ENCODE measurements around the gene ATPAF2. TPM values are rescaled to one million over a fixed set of nuclear protein-coding genes. Genes with fewer than 3 reads are reported as not detected.

The ATPAF2 gene
- total and polyA plus RNA-seq, 8 donors: 5.4 to 250 (median 19.1) TPM

- TF ChIP-seq POLR2A (IDR thresholded peaks at IDR 0.05) (no peak), POLR2AphosphoS5 (IDR thresholded peaks at IDR 0.05) (no peak), EP300 (IDR thresholded peaks at IDR 0.05) (no peak)
- TF ChIP-seq, protein P1, sequence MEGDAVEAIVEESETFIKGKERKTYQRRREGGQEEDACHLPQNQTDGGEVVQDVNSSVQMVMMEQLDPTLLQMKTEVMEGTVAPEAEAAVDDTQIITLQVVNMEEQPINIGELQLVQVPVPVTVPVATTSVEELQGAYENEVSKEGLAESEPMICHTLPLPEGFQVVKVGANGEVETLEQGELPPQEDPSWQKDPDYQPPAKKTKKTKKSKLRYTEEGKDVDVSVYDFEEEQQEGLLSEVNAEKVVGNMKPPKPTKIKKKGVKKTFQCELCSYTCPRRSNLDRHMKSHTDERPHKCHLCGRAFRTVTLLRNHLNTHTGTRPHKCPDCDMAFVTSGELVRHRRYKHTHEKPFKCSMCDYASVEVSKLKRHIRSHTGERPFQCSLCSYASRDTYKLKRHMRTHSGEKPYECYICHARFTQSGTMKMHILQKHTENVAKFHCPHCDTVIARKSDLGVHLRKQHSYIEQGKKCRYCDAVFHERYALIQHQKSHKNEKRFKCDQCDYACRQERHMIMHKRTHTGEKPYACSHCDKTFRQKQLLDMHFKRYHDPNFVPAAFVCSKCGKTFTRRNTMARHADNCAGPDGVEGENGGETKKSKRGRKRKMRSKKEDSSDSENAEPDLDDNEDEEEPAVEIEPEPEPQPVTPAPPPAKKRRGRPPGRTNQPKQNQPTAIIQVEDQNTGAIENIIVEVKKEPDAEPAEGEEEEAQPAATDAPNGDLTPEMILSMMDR (IDR thresholded peaks at IDR 0.05): no peak
- peaks cover 11 to 21% (median 15%) of the 10 kb centered on the region in 4 donors for H3K4me1 ChIP-seq
- H3K9me3 ChIP-seq: no peaks in the 10 kb centered on the region
- DNase-seq: no peak
- H3K4me3 ChIP-seq: no peak overlapping the region
- H3K27me3 ChIP-seq: no peaks in the 10 kb centered on the region
- H3K27ac ChIP-seq: no peak overlapping the region
- intact Hi-C loops (cut with DNase I; ENCODE audit: low total_unique reads): no loop called here
- 94 to 100% (median 99%) methylated on average over 6 of the region's 6 CpGs for WGBS, 5 donors
- H3K36me3 ChIP-seq: peaks cover 4 to 49% (median 44%) of the 10 kb centered on the region in 4 donors
Measured at GRCh38 chr17:18020971-18021370, 18.0 kb downstream of the ATPAF2 start.

DNA sequence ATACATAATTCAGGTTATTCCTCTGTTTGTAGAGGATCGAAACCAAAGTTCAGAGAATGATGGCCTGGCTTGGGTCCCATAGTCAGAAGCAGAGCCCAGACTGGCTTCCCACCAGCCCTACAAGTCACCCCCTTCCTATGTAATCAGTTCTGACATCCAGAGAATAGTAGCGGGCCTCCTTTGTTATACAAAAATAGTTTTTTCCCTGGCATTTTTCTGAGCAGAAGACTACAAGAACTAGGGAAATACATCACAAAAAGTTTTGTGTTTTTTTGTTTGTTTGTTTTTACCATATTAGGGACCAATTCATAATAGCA is 19.2 kb downstream of the ATPAF2 start:
- WGBS, 5 donors: 70 to 86% (median 83%) methylated on average over 2 of the region's 2 CpGs
- TF ChIP-seq POLR2A (IDR thresholded peaks at IDR 0.05): no peak
- intact Hi-C loops (cut with DNase I; ENCODE audit: low total_unique reads): no loop called here

DNA sequence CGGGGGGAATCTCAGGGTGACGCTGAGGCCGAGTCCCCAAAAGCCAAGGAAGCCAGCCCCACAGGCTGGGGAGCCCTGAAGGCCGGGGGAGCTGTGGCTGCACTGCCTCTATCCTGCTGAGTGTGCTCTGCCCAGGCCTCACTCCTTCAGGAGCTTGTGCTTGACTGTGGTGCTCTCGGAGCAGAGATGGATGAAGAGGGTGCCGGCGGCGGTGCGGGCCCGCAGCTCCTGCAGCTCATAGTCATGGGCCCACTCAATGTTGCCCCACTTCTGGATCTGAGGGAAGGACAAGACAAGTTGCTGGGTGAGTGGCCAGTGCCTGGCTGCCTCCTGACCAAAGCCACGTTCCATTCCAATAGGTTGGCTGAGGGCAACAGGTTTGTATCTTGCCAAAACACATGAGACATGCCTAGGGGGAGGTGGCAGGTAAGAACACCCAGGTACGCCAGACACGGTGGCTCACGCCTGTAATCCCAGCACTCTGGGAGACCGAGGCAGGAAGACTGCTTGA is 20.5 kb downstream of the ATPAF2 start:
- Histone ChIP-seq H3K27ac (peak overlapping the region in 3 of 5 donors; percentile 6 to 39 (median 28)), H3K9me3 (no peaks in the 10 kb centered on the region), H3K36me3 (peaks cover 4 to 38% (median 35%) of the 10 kb centered on the region in 4 donors), H3K4me3 (no peak overlapping the region), H3K27me3 (no peaks in the 10 kb centered on the region), H3K4me1 (peaks cover 11 to 18% (median 15%) of the 10 kb centered on the region in 4 donors)
- intact Hi-C loops (cut with DNase I; ENCODE audit: low total_unique reads): no loop called here
- no peak for TF ChIP-seq POLR2AphosphoS5 (IDR thresholded peaks at IDR 0.05)
- TF ChIP-seq POLR2A (IDR thresholded peaks at IDR 0.05): no peak
- no peak for TF ChIP-seq EP300 (IDR thresholded peaks at IDR 0.05)
- TF ChIP-seq, protein P1 (IDR thresholded peaks at IDR 0.05): no peak
- 70 to 91% (median 80%) methylated on average over 14 to 15 of the region's 15 CpGs for WGBS, 5 donors
- no peak for DNase-seq

More for the DNA sequence above, 19.2 kb downstream of the ATPAF2 start:
- Histone ChIP-seq H3K27me3 (no peaks in the 10 kb centered on the region), H3K36me3 (peaks cover 4 to 51% (median 46%) of the 10 kb centered on the region in 4 donors), H3K4me3 (no peak overlapping the region), H3K27ac (no peak overlapping the region), H3K4me1 (peaks cover 11 to 18% (median 15%) of the 10 kb centered on the region in 4 donors), H3K9me3 (no peaks in the 10 kb centered on the region)
- DNase-seq: no peak

DNA sequence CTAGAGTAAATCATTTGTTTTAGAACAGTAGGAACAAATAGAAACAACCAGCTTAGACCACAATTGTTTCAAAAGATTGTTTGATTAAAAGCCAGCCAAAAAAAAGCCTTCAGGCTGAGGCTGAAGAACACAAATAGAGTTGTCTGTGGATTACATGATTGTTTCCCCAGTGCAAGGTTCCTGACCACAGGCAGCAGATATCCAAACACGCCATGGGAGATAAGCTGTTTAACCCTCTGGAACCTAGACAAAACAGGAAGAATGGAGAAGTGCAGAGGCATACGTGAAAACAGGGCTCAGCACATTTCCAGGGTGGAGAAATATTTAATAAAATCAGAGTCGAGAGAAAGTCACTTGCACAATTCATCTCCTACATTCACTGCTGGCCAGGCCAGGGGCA is 21.0 kb downstream of the ATPAF2 start:
- TF ChIP-seq, protein P1 (IDR thresholded peaks at IDR 0.05): no peak
- TF ChIP-seq POLR2AphosphoS5 (IDR thresholded peaks at IDR 0.05): peak in 2 of 3 donors; percentile 43 to 50
- no peaks in the 10 kb centered on the region for H3K27me3 ChIP-seq
- intact Hi-C loops (cut with DNase I; ENCODE audit: low total_unique reads): no loop called here
- peak; percentile 35 to 36 for DNase-seq
- H3K27ac ChIP-seq: peak overlapping the region; percentile 6 to 82 (median 39)
- H3K4me3 ChIP-seq: no peak overlapping the region
- 24 to 52% (median 35%) methylated on average over 3 of the region's 3 CpGs for WGBS, 5 donors
- peaks cover 11 to 18% (median 15%) of the 10 kb centered on the region in 4 donors for H3K4me1 ChIP-seq
- H3K9me3 ChIP-seq: no peaks in the 10 kb centered on the region
- peaks cover 4 to 34% (median 33%) of the 10 kb centered on the region in 4 donors for H3K36me3 ChIP-seq

DNA sequence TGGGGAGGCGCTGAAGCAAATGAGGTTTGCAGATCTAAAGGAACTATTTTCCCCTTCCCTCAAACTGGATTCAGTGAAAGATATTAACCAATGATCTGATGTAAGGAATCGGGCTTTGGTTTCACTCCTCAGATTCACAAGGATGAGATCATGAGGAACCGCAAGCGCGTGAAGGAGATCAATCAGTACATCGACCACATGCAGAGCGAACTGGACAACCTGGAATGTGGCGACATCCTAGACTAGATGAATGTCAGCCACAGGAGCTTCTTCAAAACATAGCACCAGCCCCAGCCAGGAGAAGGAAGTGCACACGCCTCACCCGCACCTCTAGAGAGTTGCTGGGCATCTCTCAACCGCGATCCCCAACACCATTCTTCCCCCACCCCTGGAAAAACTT is 22.5 kb downstream of the ATPAF2 start:
- TF ChIP-seq POLR2AphosphoS5 (IDR thresholded peaks at IDR 0.05): no peak
- intact Hi-C loops (cut with DNase I; ENCODE audit: low total_unique reads): no loop called here
- no peak for DNase-seq
- WGBS, 5 donors: 89 to 99% (median 96%) methylated on average over 12 of the region's 12 CpGs
- Histone ChIP-seq H3K4me1 (peaks cover 11 to 18% (median 15%) of the 10 kb centered on the region in 4 donors), H3K36me3 (peaks cover 0 to 35% (median 31%) of the 10 kb centered on the region in 4 donors), H3K4me3 (no peak overlapping the region), H3K27ac (no peak overlapping the region), H3K9me3 (no peaks in the 10 kb centered on the region), H3K27me3 (no peaks in the 10 kb centered on the region)
